ENCODE results near the gene RPL39.

DNA sequence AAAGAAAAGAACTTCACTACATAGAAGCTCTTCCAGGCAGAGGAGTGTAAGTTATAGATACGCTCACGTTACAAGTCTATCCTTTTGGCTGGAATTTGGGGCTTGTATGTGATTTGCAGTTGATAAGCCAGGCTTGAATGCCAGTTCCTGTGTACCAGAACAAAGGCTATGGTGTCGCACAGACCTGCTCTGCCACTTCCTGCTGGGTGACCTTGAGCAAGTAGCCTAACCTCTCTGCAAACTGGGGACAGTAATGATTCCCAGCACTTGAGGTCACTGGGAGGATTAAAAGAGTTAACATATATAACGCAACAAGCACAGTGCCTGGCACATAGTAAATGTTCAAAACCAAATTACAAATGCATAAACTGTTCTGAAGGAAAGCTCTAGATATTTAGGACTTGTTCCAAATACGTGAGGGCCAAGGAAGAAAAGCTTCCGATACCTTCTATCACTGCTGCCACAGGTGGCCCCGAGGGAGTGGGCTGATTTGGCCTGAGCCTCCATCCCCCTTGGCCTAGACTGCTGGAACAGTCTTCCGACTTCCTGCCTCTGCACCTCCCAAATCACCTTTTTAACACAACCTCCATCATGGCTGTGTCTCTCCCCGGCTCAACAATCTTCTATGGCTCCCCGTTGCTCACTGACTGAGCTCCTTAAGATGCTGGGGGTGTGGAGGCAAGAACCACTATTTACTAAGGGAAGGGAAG, 34.3 kb downstream of the RPL39 start:
- TF ChIP-seq CTCF (IDR thresholded peaks at IDR 0.05; ENCODE audit: insufficient read depth, low read length) (no peak), POLR2AphosphoS5 (IDR thresholded peaks at IDR 0.05; ENCODE audit: low read depth) (no peak), GABPA (IDR thresholded peaks at IDR 0.05; ENCODE audit: low read depth) (no peak), SPI1 (IDR thresholded peaks at IDR 0.05; ENCODE audit: borderline replicate concordance, low read depth) (no peak)
- TF ChIP-seq, protein P1, sequence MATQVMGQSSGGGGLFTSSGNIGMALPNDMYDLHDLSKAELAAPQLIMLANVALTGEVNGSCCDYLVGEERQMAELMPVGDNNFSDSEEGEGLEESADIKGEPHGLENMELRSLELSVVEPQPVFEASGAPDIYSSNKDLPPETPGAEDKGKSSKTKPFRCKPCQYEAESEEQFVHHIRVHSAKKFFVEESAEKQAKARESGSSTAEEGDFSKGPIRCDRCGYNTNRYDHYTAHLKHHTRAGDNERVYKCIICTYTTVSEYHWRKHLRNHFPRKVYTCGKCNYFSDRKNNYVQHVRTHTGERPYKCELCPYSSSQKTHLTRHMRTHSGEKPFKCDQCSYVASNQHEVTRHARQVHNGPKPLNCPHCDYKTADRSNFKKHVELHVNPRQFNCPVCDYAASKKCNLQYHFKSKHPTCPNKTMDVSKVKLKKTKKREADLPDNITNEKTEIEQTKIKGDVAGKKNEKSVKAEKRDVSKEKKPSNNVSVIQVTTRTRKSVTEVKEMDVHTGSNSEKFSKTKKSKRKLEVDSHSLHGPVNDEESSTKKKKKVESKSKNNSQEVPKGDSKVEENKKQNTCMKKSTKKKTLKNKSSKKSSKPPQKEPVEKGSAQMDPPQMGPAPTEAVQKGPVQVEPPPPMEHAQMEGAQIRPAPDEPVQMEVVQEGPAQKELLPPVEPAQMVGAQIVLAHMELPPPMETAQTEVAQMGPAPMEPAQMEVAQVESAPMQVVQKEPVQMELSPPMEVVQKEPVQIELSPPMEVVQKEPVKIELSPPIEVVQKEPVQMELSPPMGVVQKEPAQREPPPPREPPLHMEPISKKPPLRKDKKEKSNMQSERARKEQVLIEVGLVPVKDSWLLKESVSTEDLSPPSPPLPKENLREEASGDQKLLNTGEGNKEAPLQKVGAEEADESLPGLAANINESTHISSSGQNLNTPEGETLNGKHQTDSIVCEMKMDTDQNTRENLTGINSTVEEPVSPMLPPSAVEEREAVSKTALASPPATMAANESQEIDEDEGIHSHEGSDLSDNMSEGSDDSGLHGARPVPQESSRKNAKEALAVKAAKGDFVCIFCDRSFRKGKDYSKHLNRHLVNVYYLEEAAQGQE (IDR thresholded peaks at IDR 0.05; ENCODE audit: insufficient replicate concordance, low read depth), result no peak
